GM12878 (cell line): ENCODE data around the gene MRPL22. TPM values are rescaled to one million over a fixed set of nuclear protein-coding genes. Genes with fewer than 3 reads are reported as not detected.
A peak's percentile ranks its signal among the peaks of the same experiment; 100 is the strongest.

Experiments
- ATAC-seq: fragments of 200-7000 bp; cut with Tn5 transposase; 3 replicates; pipeline ENCODE4 v1.9.1; 2020; ENCODE audit warnings: mild to moderate bottlenecking, moderate library complexity
- Bru-seq: library from RNA; stranded (reverse); fragments of 400-500 nt; gene quantifications from one replicate; lab custom pipeline; 2021; lab: Mats Ljungman, UMichigan
- BruChase-seq, 2 experiments: library from RNA; stranded (reverse); fragments of 400-500 nt; gene quantifications; one replicate each; lab custom pipeline; 2021; lab: Mats Ljungman, UMichigan
- BruUV-seq: library from RNA; stranded (reverse); fragments of 400-500 nt; replicated peaks from 2 replicates; lab custom pipeline; 2021; lab: Mats Ljungman, UMichigan
- CTCF ChIA-PET: fragments of 300-600 bp; sonication (Branson Sonifier 250); formaldehyde crosslinking; extraction: SDS; loops from one replicate; lab custom pipeline; 2021; ENCODE audit warnings: inconsistent platforms; lab: Yijun Ruan, JAX
- POLR2A ChIA-PET: fragments of 350-600 bp; formaldehyde crosslinking; extraction: SDS; loops from one replicate; lab custom pipeline; 2021; ENCODE audit warnings: inconsistent platforms; lab: Charles Lee
- RAD21 ChIA-PET: fragments of 300-600 bp; sonication (Branson Sonifier 250); formaldehyde crosslinking; loops from one replicate; lab custom pipeline; 2023; ENCODE audit warnings: antibody characterized with exemption; ENCODE audit not compliant: unreplicated experiment; lab: Charles Lee
- SMC1A ChIA-PET: fragments of 300-600 bp; sonication (Branson Sonifier 250); formaldehyde crosslinking; loops from one replicate; lab custom pipeline; 2023; ENCODE audit not compliant: unreplicated experiment, uncharacterized antibody; lab: Charles Lee
- DNase-seq: peaks from one replicate; pipeline ENCODE4 v3.0.0-alpha.2; 2011; ENCODE audit warnings: low read depth, low spot score
- FAIRE-seq: peaks from 3 replicates; lab custom pipeline; 2011; peaks lifted over from hg19 to GRCh38; lab: Jason Lieb, UNC
- H2AFZ ChIP-seq: 2 replicates; pipeline ENCODE4 v1.6.0; 2011; ENCODE audit warnings: low read depth, low read length, control low read depth; ENCODE audit not compliant: control insufficient read depth
- H3K27ac ChIP-seq: 2 replicates; pipeline ENCODE4 v1.5.1; 2011; ENCODE audit warnings: control low read depth; ENCODE audit not compliant: control insufficient read depth, insufficient read depth
- H3K27me3 ChIP-seq, 2 experiments: replicated peaks in 1 of 2; 2 replicates each; pipeline versions ENCODE4 v1.6.0 to v1.6.1; 2011; ENCODE audit warnings: low read length in 1 of 2; ENCODE audit not compliant: control insufficient read depth in 2 of 2, insufficient read depth in 2 of 2
- H3K36me3 ChIP-seq, 2 experiments: 2 replicates each; pipeline ENCODE4 v1.5.1; 2011; ENCODE audit warnings: low read length in 1 of 2; ENCODE audit not compliant: control insufficient read depth in 2 of 2, insufficient read depth in 2 of 2
- H3K4me1 ChIP-seq: 2 replicates; pipeline ENCODE4 v1.6.1; 2011; ENCODE audit warnings: mild to moderate bottlenecking, low read length, moderate library complexity, mixed read lengths; ENCODE audit not compliant: control insufficient read depth, insufficient read depth
- H3K4me2 ChIP-seq: 2 replicates; pipeline ENCODE4 v1.6.0; 2011; ENCODE audit warnings: control low read depth; ENCODE audit not compliant: control insufficient read depth, insufficient read depth
- H3K4me3 ChIP-seq: fragments of 200-600 bp; sonication (generic); 2 replicates; pipeline ENCODE4 v1.5.1; 2016
- H3K79me2 ChIP-seq: 2 replicates; pipeline ENCODE4 v1.6.0; 2011; ENCODE audit warnings: low read length; ENCODE audit not compliant: control insufficient read depth, insufficient read depth
- H3K9ac ChIP-seq: 2 replicates; pipeline ENCODE4 v1.8.0; 2011; ENCODE audit warnings: low read length, control low read depth, mixed read lengths; ENCODE audit not compliant: control insufficient read depth, insufficient read depth
- H3K9me3 ChIP-seq: replicated peaks from 3 replicates; pipeline ENCODE4 v1.5.1; 2011; ENCODE audit warnings: mild to moderate bottlenecking, low read length; ENCODE audit not compliant: control insufficient read depth, insufficient read depth
- H4K20me1 ChIP-seq: 2 replicates; pipeline ENCODE4 v1.6.0; 2011; ENCODE audit not compliant: control insufficient read depth, insufficient read depth
- CHD4 ChIP-seq: fragments of 200-600 bp; sonication (generic); IDR thresholded peaks from 2 replicates; pipeline ENCODE4 v1.6.1; 2016; ENCODE audit warnings: mild to moderate bottlenecking
- EGR1 ChIP-seq, 2 experiments: IDR thresholded peaks; 1 replicate in 1 of 2; 2 replicates in 1 of 2; pipeline ENCODE4 v1.6.1; 2011 to 2012; ENCODE audit warnings: low read depth in 2 of 2, low read length in 2 of 2, borderline replicate concordance in 1 of 2, mild to moderate bottlenecking in 1 of 2, moderate library complexity in 1 of 2
- JUND ChIP-seq: IDR thresholded peaks from 2 replicates; pipeline ENCODE4 v1.6.1; 2012; ENCODE audit warnings: low read depth, mild to moderate bottlenecking, low read length, improper control_type of control experiment, moderate library complexity
- LARP7 ChIP-seq: fragments of 450-650 bp; IDR thresholded peaks from 2 replicates; pipeline ENCODE4 v1.6.1; 2017; ENCODE audit warnings: mild to moderate bottlenecking
- MTA2 ChIP-seq: fragments of 450-650 bp; IDR thresholded peaks from 2 replicates; pipeline ENCODE4 v1.6.1; 2016; ENCODE audit warnings: low read depth, mild to moderate bottlenecking, moderate library complexity
- NR2C1 ChIP-seq: fragments of 450-650 bp; IDR thresholded peaks from 2 replicates; pipeline ENCODE4 v1.6.1; 2017; ENCODE audit warnings: antibody characterized with exemption, mild to moderate bottlenecking, moderate library complexity
- PML ChIP-seq: IDR thresholded peaks from 2 replicates; pipeline ENCODE4 v1.6.1; 2012; ENCODE audit warnings: low read length, inconsistent platforms
- POLR2AphosphoS2 ChIP-seq: IDR thresholded peaks from 2 replicates; pipeline ENCODE4 v1.6.1; 2011; ENCODE audit warnings: low read depth, mild to moderate bottlenecking, low read length, improper control_type of control experiment, moderate library complexity
- RELA ChIP-seq: fragments of 450-650 bp; IDR thresholded peaks from 2 replicates; pipeline ENCODE4 v1.8.0; 2014; ENCODE audit warnings: borderline replicate concordance; ENCODE audit not compliant: partially characterized antibody
- SMAD5 ChIP-seq: IDR thresholded peaks from 2 replicates; pipeline ENCODE4 v1.6.1; 2016; ENCODE audit warnings: antibody characterized with exemption, low read depth
- STAT1 ChIP-seq: fragments of 450-650 bp; conservative IDR thresholded peaks from 2 replicates; pipeline ENCODE4 v1.6.1; 2014; ENCODE audit warnings: antibody characterized with exemption, mild to moderate bottlenecking
- ZNF24 ChIP-seq: fragments of 450-650 bp; IDR thresholded peaks from 2 replicates; pipeline ENCODE4 v1.6.1; 2017; ENCODE audit warnings: antibody characterized with exemption, mild to moderate bottlenecking
- ZZZ3 ChIP-seq: IDR thresholded peaks from 2 replicates; pipeline ENCODE4 v1.6.1; 2011; ENCODE audit warnings: low read depth; ENCODE audit not compliant: control insufficient read depth, insufficient read length
- WGBS: methylation state at CpG from one replicate; pipeline ENCODE4 v1.1.6; 2016; ENCODE audit warnings: low lambda C conversion rate; ENCODE audit not compliant: insufficient replicate concordance, insufficient coverage; ENCODE audit errors: missing lambda C conversion rate; 5-methylcytosine and 5-hydroxymethylcytosine counted together
- in situ Hi-C: fragments of 300-500 bp; cut with MboI; formaldehyde crosslinking; loops from 9 replicates; pipeline ENCODE4 v1.14.3; 2018; ENCODE audit warnings: mixed read lengths
- intact Hi-C: fragments of 100-400 bp; cut with micrococcal nuclease; formaldehyde crosslinking; loops from one replicate; pipeline ENCODE4 v1.14.2; 2022; ENCODE audit not compliant: unreplicated experiment
- long read RNA-seq, 2 experiments: library from polyadenylated mRNA; unstranded; transcript quantifications; one replicate each; pipeline ENCODE4 v2.0.0, GENCODE V29; 2019 to 2020
- polyA minus RNA-seq, 3 experiments: library from RNA; depleted of rRNA, polyadenylated mRNA; stranded (reverse); fragments of >200 nt; gene quantifications; 2 replicates each; pipeline ENCODE4 v1.2.3, GENCODE V29; 2011
- polyA plus RNA-seq, 11 experiments: library from polyadenylated mRNA; depleted of rRNA in 4 of 11; unstranded in 6 of 11; stranded (reverse) in 5 of 11; fragments of >200 nt; fragmentation: Nextera tagmentation in 4 of 11; fragmentation: Illumina TruSeq in 1 of 11; extraction: Ambion mirVana in 4 of 11; extraction: Trizol in 1 of 11; gene quantifications; 1 replicate in 1 of 11; 2 replicates in 10 of 11; pipeline versions ENCODE4 v1.2.1 to v1.2.3, GENCODE V29; 2011 to 2016; ENCODE audit warnings: inconsistent platforms in 2 of 11, missing spikeins in 2 of 11, low read depth in 1 of 11
- total RNA-seq, 4 experiments: library from RNA; depleted of rRNA in 3 of 4; stranded (reverse); fragments of >200 nt in 3 of 4; fragmentation: Illumina TruSeq in 1 of 4; extraction: Trizol in 1 of 4; gene quantifications; 2 replicates each; pipeline versions ENCODE4 v1.2.1 to v1.2.3, GENCODE V29; 2013 to 2021
- TF ChIP-seq, protein P1 (sequence below): fragments of 450-650 bp; conservative IDR thresholded peaks from 2 replicates; pipeline ENCODE4 v1.6.1; 2017; ENCODE audit warnings: mild to moderate bottlenecking, moderate library complexity
- TF ChIP-seq, protein P2 (sequence below): IDR thresholded peaks from 2 replicates; pipeline ENCODE4 v1.6.1; 2011; ENCODE audit warnings: borderline replicate concordance, low read depth, mild to moderate bottlenecking, moderate library complexity, mixed read lengths, low read length; ENCODE audit not compliant: insufficient read depth; ENCODE audit errors: extremely low read length

The MRPL22 gene
- total RNA-seq (2013; cell fraction: nucleolus; rRNA removed): 23.0 and 23.4 TPM in 2 replicates
- total RNA-seq (2014; rRNA removed): 36.0 and 39.6 TPM in 2 replicates
- total RNA-seq (2014; rRNA removed; fragmentation: Illumina TruSeq; extraction: Trizol): 29.7 and 32.3 TPM in 2 replicates
- total RNA-seq (2021): 68.8 and 70.4 TPM in 2 replicates
- 86.6 TPM for polyA plus RNA-seq (2011; ENCODE audit: low read depth)
- polyA plus RNA-seq (2011; rRNA removed): 85.4 and 91.9 TPM in 2 replicates
- 69.6 and 81.9 TPM in 2 replicates for polyA plus RNA-seq (2011; cell fraction: cytosol; rRNA removed)
- polyA plus RNA-seq (2011; cell fraction: nucleus; rRNA removed): 24.6 and 28.3 TPM in 2 replicates
- 53.4 and 53.8 TPM in 2 replicates for polyA plus RNA-seq (2012)
- 61.8 and 72.9 TPM in 2 replicates for polyA plus RNA-seq (2014; fragmentation: Illumina TruSeq; extraction: Trizol)
- polyA plus RNA-seq (2014; fragmentation: Nextera tagmentation; extraction: Ambion mirVana): 100 to 1,000 TPM; 279 to 318 TPM
- polyA plus RNA-seq (2014; rRNA removed): 92.5 and 94.8 TPM in 2 replicates
- polyA plus RNA-seq (2016; fragmentation: Nextera tagmentation; extraction: Ambion mirVana): 100 to 1,000 TPM; 208 to 234 TPM
- polyA minus RNA-seq (2011; rRNA and poly(A)+ RNA removed): 60.4 and 61.2 TPM in 2 replicates
- 17.2 and 19.0 TPM in 2 replicates for polyA minus RNA-seq (2011; cell fraction: cytosol; rRNA and poly(A)+ RNA removed)
- polyA minus RNA-seq (2011; cell fraction: nucleus; rRNA and poly(A)+ RNA removed): 2.5 and 5.8 TPM in 2 replicates
- Bru-seq, nascent RNA: percentile 87 among the genes with signal in this experiment
- percentile 83 among the genes with signal in this experiment for BruChase-seq, experiment 1, labeled RNA remaining after a 6-hour chase
- percentile 82 among the genes with signal in this experiment for BruChase-seq, experiment 2, labeled RNA remaining after a 2-hour chase
- long read RNA-seq, experiment 1, transcript MRPL22-207 (7 exons, 3,176 nt): major isoform, 83 of 91 reads
- long read RNA-seq, experiment 1, transcript MRPL22-202 (6 exons, 784 nt): minor isoform, 5 of 91 reads
- long read RNA-seq, experiment 1, partial matches to known transcripts: 0 of 91 reads
- long read RNA-seq, experiment 1, other reads (novel, unspliced or antisense): 0 of 91 reads
- long read RNA-seq, experiment 2, transcript MRPL22-201 (6 exons, 3,035 nt): minor isoform, 5 of 260 reads
- long read RNA-seq, experiment 2, transcript MRPL22-202 (6 exons, 784 nt): minor isoform, 5 of 260 reads
- long read RNA-seq, experiment 2, transcript MRPL22-207 (7 exons, 3,176 nt): major isoform, 243 of 260 reads
- long read RNA-seq, experiment 2, partial matches to known transcripts: 2 of 260 reads
- long read RNA-seq, experiment 2, other reads (novel, unspliced or antisense): 3 of 260 reads

DNA sequence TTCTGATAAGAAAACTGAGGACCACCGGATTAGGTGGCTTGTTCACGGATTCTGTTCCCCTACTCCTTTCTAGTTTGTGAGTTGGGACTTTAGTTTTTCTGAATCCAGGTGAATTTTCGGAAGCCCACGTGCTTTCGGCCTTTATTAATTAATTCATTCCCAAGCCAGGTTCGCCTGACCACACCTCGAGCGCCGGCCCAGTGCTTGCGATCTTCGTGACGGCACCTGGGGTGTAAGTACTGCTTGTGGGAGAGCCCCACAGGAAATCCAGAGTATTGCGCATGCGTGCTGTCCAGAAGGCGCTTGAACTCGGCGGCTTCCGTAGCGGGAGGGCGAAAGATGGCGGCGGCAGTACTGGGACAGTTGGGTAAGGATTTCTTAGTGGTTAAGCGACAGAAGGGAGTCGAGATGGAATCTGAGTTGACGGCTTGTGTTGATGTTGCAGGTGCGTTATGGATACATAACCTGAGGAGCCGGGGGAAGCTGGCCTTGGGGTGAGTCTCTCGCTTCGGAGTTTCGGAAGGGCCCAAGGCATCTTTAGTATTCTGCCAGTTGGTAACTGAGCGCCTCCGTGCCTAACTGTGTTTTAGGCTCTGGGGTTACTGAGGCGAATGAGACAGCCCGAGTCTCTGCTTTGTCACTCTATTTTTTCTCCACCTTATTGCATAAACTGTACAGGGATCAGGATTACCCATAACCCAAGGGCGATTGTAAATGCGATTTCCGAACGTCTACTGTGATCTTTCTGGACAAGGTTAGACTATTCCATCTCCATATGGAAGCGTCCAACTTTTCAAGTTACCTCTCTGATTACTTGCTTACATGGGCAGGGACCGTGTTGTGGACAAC is at the start of gene MRPL22:
Gene MRPL22, plus strand, starts transcription at position 302 of the 849 bp plus-strand sequence. Its CDS starts 38 bp downstream, at position 340.
- ATAC-seq: peak; percentile 67
- H3K27me3 ChIP-seq: no peaks in the 10 kb centered on the region
- H3K4me1 ChIP-seq: peaks cover 6% of the 10 kb centered on the region
- H2AFZ ChIP-seq: peak within 1 kb of the TSS; percentile 92
- no peaks in the 10 kb centered on the region for H4K20me1 ChIP-seq
- ChIA-PET CTCF (interaction anchor here (1.0 to 1.3 kb wide), 3 partner anchors 12 to 27 kb away, joined by 3 read pairs; no protein-coding TSS in a partner anchor), POLR2A (interaction anchor here (0.6 to 1.2 kb wide), 2 partner anchors 10 to 1947 kb away, joined by 4 read pairs; no protein-coding TSS in a partner anchor), RAD21 (no interaction called here), SMC1A (no interaction called here)
- intact Hi-C loops (no loop called here), in situ Hi-C loops (no loop called here)
- peaks cover 52% of the 10 kb centered on the region for H3K79me2 ChIP-seq
- WGBS: under 1% methylated on average over 40 of the region's 40 CpGs
- peak within 1 kb of the TSS; percentile 90 for H3K4me3 ChIP-seq
- peak within 1 kb of the TSS; percentile 81 for H3K27ac ChIP-seq
- H3K9me3 ChIP-seq: no peaks in the 10 kb centered on the region; the same call in 2 of the 3 replicates
- peak within 1 kb of the TSS; percentile 73 for H3K4me2 ChIP-seq
- peak; percentile 80 for DNase-seq
- FAIRE-seq: peak; percentile 98
- H3K36me3 ChIP-seq: no peaks in the 10 kb centered on the region
- TSS peak; percentile 77 for BruUV-seq
- peak within 1 kb of the TSS; percentile 78 for H3K9ac ChIP-seq
- TF ChIP-seq MTA2: 0 out of 2 replicates have a peak, but pooled peaks have one; percentile 10
- TF ChIP-seq, protein P1, sequence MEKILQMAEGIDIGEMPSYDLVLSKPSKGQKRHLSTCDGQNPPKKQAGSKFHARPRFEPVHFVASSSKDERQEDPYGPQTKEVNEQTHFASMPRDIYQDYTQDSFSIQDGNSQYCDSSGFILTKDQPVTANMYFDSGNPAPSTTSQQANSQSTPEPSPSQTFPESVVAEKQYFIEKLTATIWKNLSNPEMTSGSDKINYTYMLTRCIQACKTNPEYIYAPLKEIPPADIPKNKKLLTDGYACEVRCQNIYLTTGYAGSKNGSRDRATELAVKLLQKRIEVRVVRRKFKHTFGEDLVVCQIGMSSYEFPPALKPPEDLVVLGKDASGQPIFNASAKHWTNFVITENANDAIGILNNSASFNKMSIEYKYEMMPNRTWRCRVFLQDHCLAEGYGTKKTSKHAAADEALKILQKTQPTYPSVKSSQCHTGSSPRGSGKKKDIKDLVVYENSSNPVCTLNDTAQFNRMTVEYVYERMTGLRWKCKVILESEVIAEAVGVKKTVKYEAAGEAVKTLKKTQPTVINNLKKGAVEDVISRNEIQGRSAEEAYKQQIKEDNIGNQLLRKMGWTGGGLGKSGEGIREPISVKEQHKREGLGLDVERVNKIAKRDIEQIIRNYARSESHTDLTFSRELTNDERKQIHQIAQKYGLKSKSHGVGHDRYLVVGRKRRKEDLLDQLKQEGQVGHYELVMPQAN: 0 out of 2 replicates have a peak, but pooled peaks have one; percentile 38
- TF ChIP-seq NR2C1: no peak
- peak; percentile 63; the same call in 1 of the 2 replicates for TF ChIP-seq LARP7
- TF ChIP-seq STAT1: 0 out of 2 replicates have a peak, but pooled peaks have one; percentile 34
- TF ChIP-seq ZNF24: no peak
- peak; percentile 87; the same call in 1 of the 2 replicates for TF ChIP-seq PML
- no peak for TF ChIP-seq JUND
- TF ChIP-seq EGR1 (IDR thresholded peaks at IDR 0.05; ENCODE audit: borderline replicate concordance in 1 of 2, low read depth in 2 of 2, low read length in 2 of 2): no peak
- no peak for TF ChIP-seq CHD4
- no peak for TF ChIP-seq RELA
- peak; percentile 66; the same call in 1 of the 2 replicates for TF ChIP-seq SMAD5
- no peak for TF ChIP-seq ZZZ3
- TF ChIP-seq, protein P2, sequence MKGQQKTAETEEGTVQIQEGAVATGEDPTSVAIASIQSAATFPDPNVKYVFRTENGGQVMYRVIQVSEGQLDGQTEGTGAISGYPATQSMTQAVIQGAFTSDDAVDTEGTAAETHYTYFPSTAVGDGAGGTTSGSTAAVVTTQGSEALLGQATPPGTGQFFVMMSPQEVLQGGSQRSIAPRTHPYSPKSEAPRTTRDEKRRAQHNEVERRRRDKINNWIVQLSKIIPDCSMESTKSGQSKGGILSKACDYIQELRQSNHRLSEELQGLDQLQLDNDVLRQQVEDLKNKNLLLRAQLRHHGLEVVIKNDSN: no peak
- peak; percentile 67 for TF ChIP-seq POLR2AphosphoS2
